GM19324 (cell line): ENCODE data around the gene PCDHGA9.
"Not testable (repeated sequence)": the region's sequence is repeated elsewhere in the genome, so short reads cannot be mapped to it uniquely, and the experiment has no call there.

Experiments
- ATAC-seq: cut with Tn5 transposase; IDR thresholded peaks from one replicate; pipeline ENCODE4 v1.9.1; 2021; ENCODE audit warnings: mild to moderate bottlenecking, moderate library complexity; ENCODE audit not compliant: unreplicated experiment, low FRiP score

PCDHGA9 gene

GRCh38 chr5:141402553-141403243 is at the start of gene PCDHGA9:
Gene PCDHGA9 (plus strand): TSS chr5:141402778. CDS start chr5:141402953, 175 bp downstream.
- ATAC-seq, result no peak

GRCh38 chr5:141354900-141355469 is 47.6 kb upstream of the PCDHGA9 start, which contains the start of gene PCDHGA4:
Gene PCDHGA4 (plus strand): TSS chr5:141355021. CDS start chr5:141355108, 87 bp downstream.
- ATAC-seq, result no peak

GRCh38 chr5:141355641-141356040 is 46.9 kb upstream of the PCDHGA9 start:
- no peak for ATAC-seq

- ATAC-seq, result no peak
Measured at GRCh38 chr5:141356133-141356532, 46.4 kb upstream of the PCDHGA9 start.

- ATAC-seq, result no peak
Measured at GRCh38 chr5:141356950-141357349, 45.6 kb upstream of the PCDHGA9 start.

- no peak for ATAC-seq
Measured at GRCh38 chr5:141359790-141360426, 42.7 kb upstream of the PCDHGA9 start, which contains the start of gene PCDHGB2. Gene PCDHGB2 (plus strand): TSS chr5:141359994. CDS start chr5:141360136, 142 bp downstream.

- ATAC-seq, result no peak
Measured at GRCh38 chr5:141360685-141361084, 41.9 kb upstream of the PCDHGA9 start.

DNA sequence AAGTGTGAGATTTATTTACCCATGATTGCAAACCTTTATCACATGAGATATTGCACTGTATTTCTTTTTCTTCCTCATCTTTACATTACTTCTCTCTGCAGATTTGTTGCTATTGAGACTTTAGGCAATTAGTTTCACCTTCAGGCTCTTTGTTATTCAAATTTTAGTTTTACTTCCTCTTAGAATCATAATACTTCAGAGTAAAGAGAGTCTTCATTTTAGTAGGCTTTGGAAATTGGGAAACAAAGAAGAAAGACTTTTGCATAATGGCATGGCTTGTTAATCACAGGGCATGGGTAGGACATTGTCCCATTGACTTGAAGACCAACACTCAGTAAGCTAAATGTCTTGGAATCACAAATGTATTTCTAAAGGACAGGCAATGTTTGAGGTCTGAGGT is 39.9 kb upstream of the PCDHGA9 start:
- no peak for ATAC-seq

GRCh38 chr5:141363952-141364660 is 38.5 kb upstream of the PCDHGA9 start, which contains the start of gene PCDHGA5:
Gene PCDHGA5 (plus strand): TSS chr5:141364162. CDS start chr5:141364331, 169 bp downstream.
- ATAC-seq, result no peak

- ATAC-seq, result no peak
Measured at GRCh38 chr5:141366016-141366896, 36.3 kb upstream of the PCDHGA9 start.

- no peak for ATAC-seq
Measured at GRCh38 chr5:141369994-141370848, 32.4 kb upstream of the PCDHGA9 start, which contains the start of gene PCDHGB3. Gene PCDHGB3 (plus strand): TSS chr5:141370242. CDS start chr5:141370395, 153 bp downstream.

DNA sequence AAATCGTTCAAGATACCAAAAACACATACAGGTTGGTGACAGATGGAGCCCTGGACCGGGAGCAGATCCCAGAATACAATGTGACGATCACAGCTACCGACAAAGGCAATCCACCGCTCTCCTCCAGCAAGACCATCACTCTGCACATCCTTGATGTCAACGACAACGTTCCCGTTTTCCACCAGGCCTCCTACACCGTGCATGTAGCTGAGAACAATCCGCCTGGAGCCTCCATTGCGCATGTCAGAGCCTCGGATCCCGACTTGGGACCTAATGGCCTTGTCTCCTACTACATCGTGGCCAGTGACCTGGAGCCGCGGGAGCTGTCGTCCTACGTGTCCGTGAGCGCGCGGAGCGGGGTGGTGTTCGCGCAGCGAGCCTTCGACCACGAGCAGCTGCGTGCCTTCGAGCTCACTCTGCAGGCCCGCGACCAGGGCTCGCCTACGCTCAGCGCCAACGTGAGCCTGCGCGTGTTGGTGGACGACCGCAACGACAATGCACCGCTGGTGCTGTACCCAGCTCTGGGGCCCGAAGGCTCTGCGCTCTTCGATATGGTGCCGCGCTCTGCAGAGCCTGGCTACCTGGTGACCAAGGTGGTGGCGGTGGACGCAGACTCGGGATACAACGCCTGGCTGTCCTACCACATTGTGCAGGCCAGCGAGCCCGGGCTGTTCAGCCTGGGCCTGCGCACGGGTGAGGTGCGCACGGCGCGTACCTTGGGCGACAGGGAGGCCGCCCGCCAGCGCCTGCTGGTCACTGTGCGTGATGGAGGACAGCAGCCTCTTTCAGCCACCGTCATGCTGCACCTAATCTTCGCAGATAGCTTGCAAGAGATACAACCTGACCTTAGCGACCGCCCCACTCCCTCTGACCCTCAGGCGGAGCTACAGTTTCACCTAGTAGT is 30.8 kb upstream of the PCDHGA9 start:
- ATAC-seq, result no peak

- no peak for ATAC-seq
Measured at GRCh38 chr5:141373673-141374317, 28.8 kb upstream of the PCDHGA9 start, which contains the start of gene PCDHGA6. Gene PCDHGA6 (plus strand): TSS chr5:141373891. CDS start chr5:141374084, 193 bp downstream.

- ATAC-seq, result no peak
Measured at GRCh38 chr5:141374627-141375026, 28.0 kb upstream of the PCDHGA9 start.

DNA sequence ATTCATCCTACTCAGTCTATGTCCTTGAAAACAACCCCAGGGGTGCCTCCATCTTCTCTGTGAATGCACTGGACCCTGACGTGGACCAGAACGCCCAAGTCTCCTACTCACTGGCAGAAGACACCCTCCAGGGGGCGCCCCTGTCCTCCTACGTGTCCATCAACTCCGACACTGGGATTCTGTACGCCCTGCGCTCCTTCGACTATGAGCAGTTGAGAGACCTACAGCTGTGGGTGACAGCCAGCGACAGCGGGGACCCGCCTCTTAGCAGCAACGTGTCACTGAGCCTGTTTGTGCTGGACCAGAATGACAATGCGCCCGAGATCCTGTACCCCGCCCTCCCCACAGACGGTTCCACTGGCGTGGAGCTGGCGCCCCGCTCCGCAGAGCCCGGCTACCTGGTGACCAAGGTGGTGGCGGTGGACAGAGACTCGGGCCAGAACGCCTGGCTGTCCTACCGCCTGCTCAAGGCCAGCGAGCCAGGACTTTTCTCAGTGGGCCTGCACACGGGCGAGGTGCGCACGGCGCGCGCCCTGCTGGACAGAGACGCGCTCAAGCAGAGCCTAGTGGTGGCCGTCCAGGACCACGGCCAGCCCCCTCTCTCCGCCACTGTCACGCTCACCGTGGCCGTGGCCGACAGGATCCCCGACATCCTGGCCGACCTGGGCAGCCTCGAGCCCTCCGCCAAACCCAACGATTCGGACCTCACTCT is 27.0 kb upstream of the PCDHGA9 start:
- not testable (repeated sequence) for ATAC-seq

DNA sequence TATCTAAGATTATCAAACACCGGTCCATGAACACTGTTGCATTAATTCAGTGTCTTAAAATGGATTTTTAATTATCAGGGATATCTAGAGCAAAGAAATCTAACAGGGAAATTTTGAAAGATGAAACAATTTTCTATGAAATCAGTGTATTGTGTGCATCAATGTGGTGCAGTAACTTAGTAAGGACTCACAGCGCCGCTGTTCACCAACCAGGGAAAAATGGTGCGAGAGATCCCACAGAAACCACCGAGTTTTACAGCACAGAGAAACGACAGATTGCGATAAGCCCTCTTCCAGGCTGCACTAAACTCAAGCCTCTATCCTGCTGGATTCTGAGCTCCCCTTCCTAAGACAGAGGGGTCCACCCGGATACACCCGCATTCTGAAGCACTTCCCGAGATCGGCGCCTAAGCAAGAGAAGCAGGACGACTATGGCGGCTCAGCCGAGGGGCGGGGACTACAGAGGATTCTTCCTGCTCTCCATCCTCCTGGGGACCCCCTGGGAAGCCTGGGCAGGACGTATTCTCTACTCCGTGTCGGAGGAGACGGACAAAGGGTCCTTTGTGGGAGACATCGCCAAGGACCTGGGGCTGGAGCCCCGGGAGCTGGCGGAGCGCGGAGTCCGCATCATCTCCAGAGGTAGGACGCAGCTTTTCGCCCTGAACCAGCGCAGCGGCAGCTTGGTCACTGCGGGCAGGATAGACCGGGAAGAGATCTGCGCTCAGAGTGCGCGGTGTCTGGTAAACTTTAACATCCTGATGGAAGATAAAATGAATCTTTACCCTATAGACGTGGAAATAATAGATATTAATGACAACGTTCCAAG is 19.9 kb upstream of the PCDHGA9 start, which contains the start of gene PCDHGA7:
TSS of gene PCDHGA7 (plus strand) at position 274 of the 826 bp plus-strand sequence. CDS start at position 432, 158 bp downstream.
- no peak for ATAC-seq
